Endometrial microvascular endothelial cells (primary cell): Measurements from ENCODE around the gene UNC5C. TPM values are rescaled to one million over a fixed set of nuclear protein-coding genes. Genes with fewer than 3 reads are reported as not detected.

Source experiments
- in situ Hi-C: cut with HindIII; loops from 2 replicates; pipeline ENCODE4 v1.10.0; 2017; ENCODE audit warnings: low sequenced_read_pairs, low pct_unique_long_range_greater_than_20kb; ENCODE audit errors: inconsistent ontology term
- total RNA-seq: library from RNA; depleted of rRNA; stranded (reverse); fragments of >200 nt; gene quantifications from one replicate; pipeline ENCODE4 v1.2.3, GENCODE V29; 2015; ENCODE audit errors: inconsistent ontology term

Gene UNC5C
- total RNA-seq, 1 donor from 2014 or later = 0.46 TPM

GRCh38 chr4:95129821-95130311 is 418.9 kb downstream of the UNC5C start:
- in situ Hi-C loops = no loop called here

- in situ Hi-C loops = no loop called here
Observed at GRCh38 chr4:95129031-95129430, 419.7 kb downstream of the UNC5C start.

DNA sequence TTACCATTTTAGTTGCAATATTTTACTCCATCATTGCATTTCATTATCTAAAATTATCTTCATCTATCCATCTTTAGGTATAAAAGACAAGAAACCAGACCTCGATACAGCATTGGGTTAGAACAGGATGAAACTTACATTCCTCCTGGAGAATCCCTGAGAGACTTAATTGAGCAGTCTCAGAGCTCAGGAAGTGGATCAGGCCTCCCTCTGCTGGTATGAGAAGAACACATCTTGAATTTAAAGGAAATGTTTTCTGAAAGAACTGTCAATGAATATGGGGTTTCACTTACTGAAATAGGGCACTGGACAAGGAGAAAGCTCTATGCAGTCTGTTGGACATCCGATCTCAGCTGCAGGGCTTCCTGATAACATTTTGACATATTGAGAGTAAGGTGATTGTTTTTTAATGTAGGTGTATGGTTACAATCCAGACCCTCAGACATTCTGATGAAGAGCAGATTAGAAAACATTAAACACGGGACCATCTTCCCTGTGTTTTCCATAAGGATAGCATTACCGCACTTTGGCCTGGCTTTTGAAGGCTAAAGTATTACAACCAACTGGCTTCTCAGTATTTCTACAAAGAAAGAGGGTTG is 423.8 kb downstream of the UNC5C start:
- in situ Hi-C loops = loop anchor here (25.0 kb wide), 1 partner anchor 463 kb away; no protein-coding TSS in a partner anchor

- in situ Hi-C loops = loop anchor here (25.0 kb wide), 1 partner anchor 460 kb away; no protein-coding TSS in a partner anchor
Observed at GRCh38 chr4:95122001-95122400, 426.8 kb downstream of the UNC5C start.

- in situ Hi-C loops = loop anchor here (25.0 kb wide), 1 partner anchor 458 kb away; no protein-coding TSS in a partner anchor
Observed at GRCh38 chr4:95120456-95120855, 428.3 kb downstream of the UNC5C start.

GRCh38 chr4:95118497-95118896 is 430.3 kb downstream of the UNC5C start:
- in situ Hi-C loops = loop anchor here (25.0 kb wide), 1 partner anchor 456 kb away; no protein-coding TSS in a partner anchor

- in situ Hi-C loops = loop anchor here (25.0 kb wide), 1 partner anchor 452 kb away; no protein-coding TSS in a partner anchor
Observed at GRCh38 chr4:95114521-95114920, 434.3 kb downstream of the UNC5C start.
